Endothelial cell of umbilical vein (primary cell): Measurements from ENCODE around the gene CCDC93. TPM values are rescaled to one million over a fixed set of nuclear protein-coding genes. Genes with fewer than 3 reads are reported as not detected.

Source experiments
- Bru-seq: library from RNA; stranded (reverse); fragments of 400-500 nt; gene quantifications from one replicate; lab custom pipeline; 2021; lab: Mats Ljungman, UMichigan
- BruChase-seq, 2 experiments: library from RNA; stranded (reverse); fragments of 400-500 nt; gene quantifications; one replicate each; lab custom pipeline; 2021; lab: Mats Ljungman, UMichigan
- BruUV-seq: library from RNA; stranded (reverse); fragments of 400-500 nt; replicated peaks from 2 replicates; lab custom pipeline; 2021; lab: Mats Ljungman, UMichigan
- CTCF ChIA-PET: fragments of 300-600, 350-600 bp; sonication (Branson Sonifier 250); formaldehyde crosslinking; loops from one replicate; lab custom pipeline; 2021; ENCODE audit warnings: antibody characterized with exemption, inconsistent platforms; lab: Charles Lee
- POLR2A ChIA-PET: fragments of 300-600, 350-600 bp; sonication (Branson Sonifier 250); formaldehyde crosslinking; loops from one replicate; lab custom pipeline; 2021; ENCODE audit warnings: antibody characterized with exemption, inconsistent platforms; lab: Charles Lee
- DNase-seq: peaks from one replicate; pipeline ENCODE4 v3.0.0-alpha.2; 2011; ENCODE audit warnings: low read depth, low spot score
- FAIRE-seq: peaks from 2 replicates; lab custom pipeline; 2011; peaks lifted over from hg19 to GRCh38; lab: Jason Lieb, UNC
- H2AFZ ChIP-seq: 2 replicates; pipeline ENCODE4 v1.6.0; 2012; ENCODE audit warnings: low read depth, low read length, control low read depth, inconsistent platforms
- H3K27ac ChIP-seq: 2 replicates; pipeline ENCODE4 v1.5.1; 2011; ENCODE audit warnings: low read depth, mild to moderate bottlenecking, control low read depth, low read length, moderate library complexity; ENCODE audit not compliant: insufficient read depth
- H3K27me3 ChIP-seq, 2 experiments: 2 replicates each; pipeline versions ENCODE4 v1.6.0 to v1.6.1; 2011; ENCODE audit warnings: low read length in 2 of 2, mixed read lengths in 1 of 2; ENCODE audit not compliant: control insufficient read depth in 2 of 2, insufficient read depth in 2 of 2
- H3K36me3 ChIP-seq, 2 experiments: 2 replicates in 1 of 2; 3 replicates in 1 of 2; pipeline ENCODE4 v1.5.1; 2011; ENCODE audit warnings: low read length in 2 of 2, mild to moderate bottlenecking in 1 of 2, moderate library complexity in 1 of 2; ENCODE audit not compliant: control insufficient read depth in 2 of 2, insufficient read depth in 2 of 2; ENCODE audit errors: extremely low read depth in 1 of 2
- H3K4me1 ChIP-seq: 3 replicates; pipeline ENCODE4 v1.5.1; 2011; ENCODE audit warnings: mild to moderate bottlenecking, low read length; ENCODE audit not compliant: control insufficient read depth, insufficient read depth; ENCODE audit errors: extremely low read depth
- H3K4me2 ChIP-seq: 2 replicates; pipeline ENCODE4 v1.6.1; 2011; ENCODE audit warnings: low read length, control low read depth, mixed read lengths; ENCODE audit not compliant: insufficient read depth
- H3K4me3 ChIP-seq, 3 experiments: fragments of 200-600 bp in 1 of 3; sonication (generic), shearing (Covaris generic) in 1 of 3; replicated peaks in 1 of 3; 2 replicates each; pipeline ENCODE4 v1.5.1; 2011 to 2016; ENCODE audit warnings: control low read depth in 3 of 3, low read length in 3 of 3, mild to moderate bottlenecking in 2 of 3, inconsistent platforms in 1 of 3, low read depth in 1 of 3, moderate library complexity in 1 of 3; ENCODE audit not compliant: insufficient read depth in 1 of 3
- H3K79me2 ChIP-seq: 2 replicates; pipeline ENCODE4 v1.6.0; 2012; ENCODE audit warnings: low read length, inconsistent platforms; ENCODE audit not compliant: control insufficient read depth, insufficient read depth
- H3K9ac ChIP-seq: replicated peaks from 2 replicates; pipeline ENCODE3; 2011; ENCODE audit warnings: low read length, control low read depth; ENCODE audit not compliant: insufficient read depth; ENCODE audit errors: extremely low read depth
- H3K9me1 ChIP-seq: replicated peaks from 3 replicates; pipeline ENCODE4 v1.6.0; 2011; ENCODE audit warnings: mild to moderate bottlenecking, low read length; ENCODE audit not compliant: control insufficient read depth, insufficient read depth; ENCODE audit errors: extremely low read depth
- H3K9me3 ChIP-seq: replicated peaks from 2 replicates; pipeline ENCODE4 v1.5.1; 2012; ENCODE audit warnings: low read length, inconsistent platforms; ENCODE audit not compliant: control insufficient read depth, insufficient read depth
- H4K20me1 ChIP-seq: replicated peaks from 2 replicates; pipeline ENCODE3; 2011; ENCODE audit warnings: mild to moderate bottlenecking, low read length; ENCODE audit not compliant: control insufficient read depth, insufficient read depth; ENCODE audit errors: extremely low read depth
- EZH2 ChIP-seq: IDR thresholded peaks from 2 replicates; pipeline ENCODE4 v1.6.1; 2012; ENCODE audit warnings: borderline replicate concordance, low read depth, mild to moderate bottlenecking, moderate library complexity, low read length, inconsistent platforms; ENCODE audit not compliant: severe bottlenecking
- MAX ChIP-seq: IDR thresholded peaks from 2 replicates; pipeline ENCODE4 v1.6.1; 2011; ENCODE audit not compliant: insufficient read depth, insufficient read length
- POLR2A ChIP-seq: IDR thresholded peaks from 2 replicates; pipeline ENCODE4 v1.6.1; 2012; ENCODE audit warnings: low read depth, mild to moderate bottlenecking, control low read depth, low read length
- POLR2AphosphoS5 ChIP-seq: IDR thresholded peaks from 2 replicates; pipeline ENCODE4 v1.6.1; 2012; ENCODE audit warnings: low read depth, mild to moderate bottlenecking, control low read depth, low read length, moderate library complexity; ENCODE audit not compliant: insufficient read depth
- dilution Hi-C: fragments of 300-500 bp; cut with MboI; formaldehyde crosslinking; loops from one replicate; pipeline ENCODE4 v1.15.0; 2019; ENCODE audit warnings: low sequenced_read_pairs; ENCODE audit not compliant: extremely low pct_ligation_motif_present
- intact Hi-C: fragments of 100-400 bp; cut with micrococcal nuclease; formaldehyde crosslinking; loops from one replicate; pipeline ENCODE4 v1.10.0; 2022
- long read RNA-seq: library from polyadenylated mRNA; stranded (forward); transcript quantifications from one replicate; pipeline ENCODE4 v2.0.0, GENCODE V29; 2021
- polyA minus RNA-seq, 3 experiments: library from RNA; depleted of rRNA, polyadenylated mRNA; stranded (reverse); fragments of >200 nt; gene quantifications; 1 replicate in 1 of 3; 2 replicates in 2 of 3; pipeline ENCODE4 v1.2.3, GENCODE V29; 2011
- polyA plus RNA-seq, 4 experiments: library from polyadenylated mRNA; depleted of rRNA in 3 of 4; stranded (reverse) in 3 of 4; unstranded in 1 of 4; fragments of >200 nt; gene quantifications; 2 replicates each; pipeline versions ENCODE4 v1.2.1 to v1.2.3, GENCODE V29; 2011 to 2012; ENCODE audit warnings: missing spikeins in 1 of 4
- total RNA-seq: library from RNA; stranded (reverse); gene quantifications from 2 replicates; pipeline ENCODE4 v1.2.3, GENCODE V29; 2021

The CCDC93 gene, protein sequence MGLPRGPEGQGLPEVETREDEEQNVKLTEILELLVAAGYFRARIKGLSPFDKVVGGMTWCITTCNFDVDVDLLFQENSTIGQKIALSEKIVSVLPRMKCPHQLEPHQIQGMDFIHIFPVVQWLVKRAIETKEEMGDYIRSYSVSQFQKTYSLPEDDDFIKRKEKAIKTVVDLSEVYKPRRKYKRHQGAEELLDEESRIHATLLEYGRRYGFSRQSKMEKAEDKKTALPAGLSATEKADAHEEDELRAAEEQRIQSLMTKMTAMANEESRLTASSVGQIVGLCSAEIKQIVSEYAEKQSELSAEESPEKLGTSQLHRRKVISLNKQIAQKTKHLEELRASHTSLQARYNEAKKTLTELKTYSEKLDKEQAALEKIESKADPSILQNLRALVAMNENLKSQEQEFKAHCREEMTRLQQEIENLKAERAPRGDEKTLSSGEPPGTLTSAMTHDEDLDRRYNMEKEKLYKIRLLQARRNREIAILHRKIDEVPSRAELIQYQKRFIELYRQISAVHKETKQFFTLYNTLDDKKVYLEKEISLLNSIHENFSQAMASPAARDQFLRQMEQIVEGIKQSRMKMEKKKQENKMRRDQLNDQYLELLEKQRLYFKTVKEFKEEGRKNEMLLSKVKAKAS
- total RNA-seq (29.3 and 35.1 TPM in 2 replicates), polyA plus RNA-seq (9.7 and 13.8 TPM in 2 replicates), polyA minus RNA-seq (27.0 and 33.9 TPM in 2 replicates), Bru-seq, nascent RNA (percentile 84 among the genes with signal in this experiment), BruChase-seq, experiment 1, labeled RNA remaining after a 6-hour chase (percentile 75 among the genes with signal in this experiment), BruChase-seq, experiment 2, labeled RNA remaining after a 2-hour chase (percentile 84 among the genes with signal in this experiment)
- polyA plus RNA-seq (2011; cell fraction: cytosol; rRNA removed) = 9.0 and 10.0 TPM in 2 replicates
- polyA plus RNA-seq (2011; cell fraction: nucleus; rRNA removed) = 90.8 and 108 TPM in 2 replicates
- 22.7 and 24.7 TPM in 2 replicates for polyA plus RNA-seq (2012)
- 6.5 TPM for polyA minus RNA-seq (2011; cell fraction: cytosol; rRNA and poly(A)+ RNA removed)
- polyA minus RNA-seq (2011; cell fraction: nucleus; rRNA and poly(A)+ RNA removed) = 55.8 and 76.9 TPM in 2 replicates
- long read RNA-seq, full-length matches to known transcripts = 8 of 26 reads
- long read RNA-seq, partial matches to known transcripts = 1 of 26 reads
- long read RNA-seq, other reads (novel, unspliced or antisense) = 17 of 26 reads

DNA sequence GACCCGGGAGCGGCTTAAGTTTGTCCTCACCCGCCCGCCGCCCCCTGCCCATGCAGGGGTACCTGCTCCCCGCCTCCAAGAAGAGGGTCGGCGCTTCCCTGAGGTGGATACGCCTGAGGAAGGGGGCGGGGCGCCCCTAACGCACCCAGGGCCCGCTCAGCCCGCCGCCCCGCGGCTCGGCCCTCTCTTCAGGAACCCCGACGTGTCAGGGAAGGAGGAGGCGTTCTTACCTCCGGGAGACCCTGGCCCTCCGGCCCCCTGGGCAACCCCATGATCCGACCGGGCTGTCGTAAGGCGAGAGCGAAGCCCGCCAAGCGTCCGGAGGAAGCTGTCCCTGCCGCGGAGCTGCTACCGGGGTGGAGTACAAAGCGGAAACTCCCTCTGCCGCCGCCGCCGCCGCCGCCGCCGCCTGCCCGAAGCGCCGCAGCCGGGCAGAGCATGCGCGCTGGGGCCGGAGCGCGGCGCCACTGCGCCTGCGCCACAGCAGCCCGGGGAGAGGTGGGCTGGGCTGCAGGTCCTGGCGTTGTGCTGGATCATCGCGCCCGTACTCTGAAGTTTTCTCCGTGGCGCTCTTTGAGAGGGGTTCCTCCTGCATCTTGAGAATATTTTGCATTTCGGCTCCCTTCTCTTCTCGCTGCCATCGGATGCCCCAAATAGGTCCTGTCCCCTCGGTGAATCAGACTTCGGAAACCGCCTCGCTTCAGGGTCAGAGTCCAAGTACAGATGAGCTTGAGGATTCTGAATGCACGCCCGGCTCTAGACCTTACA is at the start of gene CCDC93:
Gene CCDC93 (minus strand): TSS at position 347 of the 768 bp plus-strand sequence. CDS start 75 bp downstream, at position 272.
- TF ChIP-seq EZH2 (no peak), POLR2A (peak; percentile 71), POLR2AphosphoS5 (peak; percentile 79), MAX (no peak)
- Histone ChIP-seq H3K79me2 (peaks cover 39% of the 10 kb centered on the region), H3K4me2 (peak within 1 kb of the TSS; percentile 91), H2AFZ (peak within 1 kb of the TSS; percentile 98), H3K9ac (peak within 1 kb of the TSS; percentile 87), H4K20me1 (peaks cover 6% of the 10 kb centered on the region), H3K27me3 (peaks cover 2 to 3% of the 10 kb centered on the region in 2 experiments), H3K27ac (peak within 1 kb of the TSS; percentile 80), H3K36me3 (no peaks in the 10 kb centered on the region), H3K9me3 (no peaks in the 10 kb centered on the region), H3K4me3 (peak within 1 kb of the TSS; percentile 89 to 97 (median 95)), H3K4me1 (peaks cover 14% of the 10 kb centered on the region), H3K9me1 (no peaks in the 10 kb centered on the region)
- FAIRE-seq (peak; percentile 76), DNase-seq (peak; percentile 89)
- intact Hi-C loops (loop anchor here (1.0 kb wide), 1 partner anchor 75 kb away; no protein-coding TSS in a partner anchor), dilution Hi-C loops (no loop called here)
- POLR2A ChIA-PET = interaction anchor here (1.0 kb wide), 1 partner anchor 199 kb away, joined by 4 read pairs; the partner anchor contains the start of gene DDX18
- BruUV-seq = no TSS peak
- CTCF ChIA-PET = interaction anchor here (0.6 to 5.6 kb wide), 7 partner anchors 9 to 842 kb away, joined by 3 to 47 read pairs (median 6); partner anchors contain the start of gene DDX18
